Astrocyte of the spinal cord (primary cell): ENCODE data around the gene SLC25A40.

ENCODE experiments used
- DNase-seq: peaks from one replicate; pipeline ENCODE4 v3.0.0; 2011; ENCODE audit warnings: low read depth, low spot score
- H3K4me3 ChIP-seq: 2 replicates; pipeline ENCODE4 v1.5.1; 2011; ENCODE audit warnings: low read depth, mild to moderate bottlenecking, low read length, moderate library complexity
- CTCF ChIP-seq: IDR thresholded peaks from 2 replicates; pipeline ENCODE4 v1.5.1; 2012; ENCODE audit warnings: low read depth, mild to moderate bottlenecking, low read length, inconsistent platforms
- in situ Hi-C: cut with HindIII; loops from 2 replicates; pipeline ENCODE4 v1.10.0; 2017; ENCODE audit warnings: low sequenced_read_pairs

The SLC25A40 gene

DNA sequence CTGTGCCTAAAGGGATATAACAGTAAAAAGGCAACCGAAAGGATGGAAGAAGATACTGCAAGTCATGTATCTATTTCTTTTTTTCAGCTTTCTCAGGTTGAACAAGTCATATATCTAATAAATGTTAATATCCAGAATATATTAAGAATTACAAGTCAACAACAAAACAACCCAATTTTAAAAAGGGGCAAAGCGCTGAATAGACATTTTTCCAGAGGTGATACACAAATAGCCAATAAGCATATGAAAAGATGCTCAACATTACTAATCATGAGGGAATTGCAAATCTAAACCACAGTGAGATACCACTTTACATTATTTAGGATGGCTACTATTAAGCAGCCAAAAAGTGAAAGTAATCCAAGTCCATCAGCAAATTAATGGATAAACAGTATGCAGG lies 23.1 kb upstream of the SLC25A40 start:
- no peak overlapping the region for H3K4me3 ChIP-seq
- TF ChIP-seq CTCF: no peak
- DNase-seq: no peak
- in situ Hi-C loops: no loop called here

GRCh38 chr7:87895363-87895762 lies 19.2 kb upstream of the SLC25A40 start:
- no peak for TF ChIP-seq CTCF
- in situ Hi-C loops: no loop called here
- no peak overlapping the region for H3K4me3 ChIP-seq
- DNase-seq: no peak

GRCh38 chr7:87886875-87887274 lies 10.7 kb upstream of the SLC25A40 start:
- in situ Hi-C loops: no loop called here
- peak; percentile 67 for DNase-seq
- H3K4me3 ChIP-seq: no peak overlapping the region
- TF ChIP-seq CTCF: peak; percentile 1

DNA sequence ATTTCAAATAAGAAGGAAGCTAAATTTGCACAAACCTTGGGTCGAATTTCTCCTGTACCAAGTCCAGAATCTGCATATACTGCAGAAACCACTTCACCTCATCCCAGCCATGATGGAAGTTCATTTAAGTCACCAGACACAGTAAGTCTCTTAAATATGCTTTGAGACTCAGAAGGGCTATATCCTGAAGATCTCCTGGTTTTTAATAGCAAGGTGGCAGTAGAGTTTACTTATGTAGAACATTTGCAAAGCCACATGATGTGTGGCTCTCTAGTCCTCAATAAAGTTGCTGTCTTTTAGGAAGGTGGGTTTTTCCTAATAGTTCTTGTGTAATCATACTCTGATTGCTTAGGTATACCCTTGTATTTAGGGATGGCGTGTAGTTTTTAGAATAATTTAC lies 8.9 kb upstream of the SLC25A40 start:
- in situ Hi-C loops: no loop called here
- no peak for TF ChIP-seq CTCF

GRCh38 chr7:87882151-87882937 lies 6.2 kb upstream of the SLC25A40 start:
- TF ChIP-seq CTCF: no peak
- in situ Hi-C loops: no loop called here
- H3K4me3 ChIP-seq: no peak overlapping the region

More for the DNA sequence above, 8.9 kb upstream of the SLC25A40 start:
- peak; percentile 26 for DNase-seq
- H3K4me3 ChIP-seq: no peak overlapping the region

DNA sequence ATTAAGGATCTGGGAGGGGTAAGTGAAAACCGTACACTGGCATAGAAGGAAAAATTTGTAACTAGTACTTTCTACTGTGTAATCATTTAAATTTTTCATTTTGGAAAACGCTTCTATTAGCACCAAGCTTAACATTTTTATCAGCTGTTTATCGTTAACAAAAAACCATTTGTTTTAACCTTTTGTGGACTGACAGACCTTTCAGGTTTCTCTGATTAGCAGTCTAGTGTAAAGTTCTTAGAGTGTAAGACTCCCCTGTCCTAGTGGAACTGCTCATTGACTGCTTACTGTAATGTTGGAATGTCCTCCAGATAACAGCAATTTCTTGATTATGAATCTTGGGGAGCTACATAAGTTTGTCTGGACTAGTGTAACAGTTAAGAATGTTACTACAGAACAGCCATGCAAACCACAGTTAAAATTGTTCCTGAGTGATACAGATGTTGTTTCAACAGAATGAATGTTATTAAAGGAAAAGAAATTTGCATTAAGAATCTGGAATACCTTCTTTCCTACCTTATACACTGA lies 2.1 kb upstream of the SLC25A40 start:
- TF ChIP-seq CTCF: no peak
- DNase-seq: peak; percentile 29
- peak overlapping the region; percentile 95 for H3K4me3 ChIP-seq
- in situ Hi-C loops: no loop called here

More at GRCh38 chr7:87882151-87882937, 6.2 kb upstream of the SLC25A40 start:
- DNase-seq: no peak
